IMR-90 (cell line): ENCODE measurements around the gene FAM110A. TPM values are rescaled to one million over a fixed set of nuclear protein-coding genes. Genes with fewer than 3 reads are reported as not detected.

Experiments used
- ATAC-seq: fragments of 200-7000 bp; cut with Tn5 transposase; 2 replicates; pipeline ENCODE4 v1.9.1; 2020; ENCODE audit warnings: low read depth, mild to moderate bottlenecking, moderate library complexity
- BruUV-seq: library from RNA; stranded (reverse); fragments of 400-500 nt; replicated peaks from 2 replicates; lab custom pipeline; 2021; lab: Mats Ljungman, UMichigan
- CTCF ChIA-PET: fragments of 300-600 bp; formaldehyde crosslinking; extraction: SDS; loops from one replicate; lab custom pipeline; 2021; ENCODE audit warnings: antibody characterized with exemption; lab: Yijun Ruan, JAX
- POLR2A ChIA-PET: fragments of 300-600 bp; sonication (Branson Sonifier 250); formaldehyde crosslinking; loops from one replicate; lab custom pipeline; 2022; ENCODE audit warnings: antibody characterized with exemption; ENCODE audit not compliant: unreplicated experiment; lab: Charles Lee
- DNase-seq: peaks from one replicate; pipeline ENCODE4 v3.0.0; 2013
- H2AFZ ChIP-seq: replicated peaks from 2 replicates; pipeline ENCODE3; 2013; ENCODE audit warnings: low read length, mild to moderate bottlenecking; ENCODE audit not compliant: poor library complexity
- H2AK5ac ChIP-seq: 2 replicates; pipeline ENCODE4 v1.6.1; 2013; ENCODE audit warnings: low read depth, low read length, inconsistent platforms
- H2AK9ac ChIP-seq: replicated peaks from 2 replicates; pipeline ENCODE3; 2013; ENCODE audit warnings: mild to moderate bottlenecking, low read depth, low read length, moderate library complexity; ENCODE audit not compliant: poor library complexity
- H2BK120ac ChIP-seq: 2 replicates; pipeline ENCODE4 v1.6.1; 2013; ENCODE audit warnings: low read depth, low read length, inconsistent platforms
- H2BK15ac ChIP-seq: 3 replicates; pipeline ENCODE4 v1.6.1; 2013; ENCODE audit warnings: low read depth, low read length, inconsistent platforms
- H2BK20ac ChIP-seq: 2 replicates; pipeline ENCODE4 v1.6.1; 2013; ENCODE audit warnings: low read depth, mild to moderate bottlenecking, inconsistent platforms, low read length, moderate library complexity
- H2BK5ac ChIP-seq: 2 replicates; pipeline ENCODE4 v1.6.1; 2013; ENCODE audit warnings: mild to moderate bottlenecking, low read depth, low read length, inconsistent platforms; ENCODE audit not compliant: poor library complexity, severe bottlenecking
- H3K14ac ChIP-seq: replicated peaks from 2 replicates; pipeline ENCODE4 v1.6.1; 2013; ENCODE audit warnings: low read depth, low read length, inconsistent platforms
- H3K18ac ChIP-seq: 2 replicates; pipeline ENCODE4 v1.6.1; 2013; ENCODE audit warnings: low read depth, low read length, control low read depth
- H3K23ac ChIP-seq: 2 replicates; pipeline ENCODE4 v1.6.1; 2013; ENCODE audit warnings: low read depth, low read length, inconsistent platforms
- H3K27ac ChIP-seq: 2 replicates; pipeline ENCODE4 v1.5.1; 2013; ENCODE audit warnings: mild to moderate bottlenecking, control low read depth, low read length; ENCODE audit not compliant: insufficient read depth
- H3K27me3 ChIP-seq: 2 replicates; pipeline ENCODE4 v1.6.1; 2013; ENCODE audit warnings: low read length; ENCODE audit not compliant: control insufficient read depth, insufficient read depth
- H3K36me3 ChIP-seq: 2 replicates; pipeline ENCODE4 v1.6.1; 2013; ENCODE audit warnings: low read length, mixed read lengths; ENCODE audit not compliant: control insufficient read depth, insufficient read depth
- H3K4ac ChIP-seq: 2 replicates; pipeline ENCODE4 v1.6.1; 2013; ENCODE audit warnings: low read depth, low read length, inconsistent platforms
- H3K4me1 ChIP-seq: 2 replicates; pipeline ENCODE4 v1.6.1; 2013; ENCODE audit warnings: low read length, mixed read lengths; ENCODE audit not compliant: control insufficient read depth, insufficient read depth
- H3K4me2 ChIP-seq: 2 replicates; pipeline ENCODE4 v1.6.1; 2013; ENCODE audit warnings: low read depth, mild to moderate bottlenecking, control low read depth, low read length, moderate library complexity
- H3K4me3 ChIP-seq: 2 replicates; pipeline ENCODE4 v1.5.1; 2013; ENCODE audit warnings: low read depth, mild to moderate bottlenecking, control low read depth, low read length, moderate library complexity; ENCODE audit not compliant: insufficient read depth
- H3K56ac ChIP-seq: 2 replicates; pipeline ENCODE4 v1.6.1; 2013; ENCODE audit warnings: low read length, inconsistent platforms; ENCODE audit not compliant: insufficient read depth; ENCODE audit errors: extremely low read depth
- H3K79me1 ChIP-seq, 2 experiments: 2 replicates each; pipeline ENCODE4 v1.6.1; 2013; ENCODE audit warnings: low read length in 2 of 2, inconsistent platforms in 1 of 2, low read depth in 1 of 2
- H3K9ac ChIP-seq: 2 replicates; pipeline ENCODE4 v1.6.1; 2013; ENCODE audit warnings: low read depth, low read length, control low read depth
- H3K9me1 ChIP-seq: 2 replicates; pipeline ENCODE4 v1.6.1; 2013; ENCODE audit warnings: low read length, inconsistent platforms; ENCODE audit not compliant: insufficient read depth
- H3K9me3 ChIP-seq: 2 replicates; pipeline ENCODE4 v1.6.1; 2013; ENCODE audit warnings: low read length; ENCODE audit not compliant: control insufficient read depth, insufficient read depth
- H4K20me1 ChIP-seq: 2 replicates; pipeline ENCODE4 v1.6.1; 2013; ENCODE audit warnings: low read length, inconsistent platforms; ENCODE audit not compliant: insufficient read depth
- H4K5ac ChIP-seq: 2 replicates; pipeline ENCODE4 v1.6.1; 2013; ENCODE audit warnings: mild to moderate bottlenecking, low read depth, low read length, control low read depth
- H4K8ac ChIP-seq, 2 experiments: 2 replicates each; pipeline ENCODE4 v1.6.1; 2013; ENCODE audit warnings: low read depth in 2 of 2, low read length in 2 of 2, control low read depth in 1 of 2, inconsistent platforms in 1 of 2
- H4K91ac ChIP-seq: 2 replicates; pipeline ENCODE4 v1.6.1; 2013; ENCODE audit warnings: low read depth, low read length, inconsistent platforms; ENCODE audit not compliant: insufficient read depth
- MAFK ChIP-seq: IDR thresholded peaks from 2 replicates; pipeline ENCODE4 v1.6.1; 2012; ENCODE audit warnings: low read depth, low read length, improper control_type of control experiment
- MAZ ChIP-seq: IDR thresholded peaks from 2 replicates; pipeline ENCODE4 v1.6.1; 2012; ENCODE audit warnings: low read depth, mild to moderate bottlenecking, low read length, improper control_type of control experiment, moderate library complexity, borderline replicate concordance
- MXI1 ChIP-seq: IDR thresholded peaks from 2 replicates; pipeline ENCODE4 v1.6.1; 2012; ENCODE audit warnings: low read depth, mild to moderate bottlenecking, low read length, moderate library complexity, borderline replicate concordance
- POLR2A ChIP-seq: IDR thresholded peaks from 2 replicates; pipeline ENCODE4 v1.6.1; 2012; ENCODE audit warnings: mild to moderate bottlenecking, low read depth, low read length
- WGBS, 2 experiments: methylation state at CpG; one replicate each; pipeline versions ENCODE4 v1.1.5 to v1.1.7; 2013; ENCODE audit warnings: missing lambda C conversion rate in 2 of 2; ENCODE audit not compliant: insufficient read length in 1 of 2; ENCODE audit errors: extremely low coverage in 2 of 2; 5-methylcytosine and 5-hydroxymethylcytosine counted together
- dilution Hi-C: fragments of 300-500 bp; cut with HindIII; formaldehyde crosslinking; loops from one replicate; pipeline ENCODE4 v1.14.3; 2018; ENCODE audit warnings: low sequenced_read_pairs; ENCODE audit not compliant: unreplicated experiment
- in situ Hi-C: fragments of 300-500 bp; cut with MboI; formaldehyde crosslinking; loops from 3 replicates; pipeline ENCODE4 v1.14.3; 2019; ENCODE audit warnings: low sequenced_read_pairs, inconsistent platforms, mixed read lengths
- intact Hi-C: fragments of 100-400 bp; cut with micrococcal nuclease; formaldehyde crosslinking; loops from 2 replicates; pipeline ENCODE4 v1.10.0; 2022
- polyA plus RNA-seq, 3 experiments: library from polyadenylated mRNA; depleted of rRNA; stranded (reverse); fragments of >200 nt; gene quantifications; 2 replicates each; pipeline ENCODE4 v1.2.3, GENCODE V29; 2012; ENCODE audit warnings: low replicate concordance in 1 of 3
- total RNA-seq: library from RNA; depleted of rRNA; stranded (reverse); fragments of >200 nt; gene quantifications from 2 replicates; pipeline ENCODE4 v1.2.3, GENCODE V29; 2012
- TF ChIP-seq, protein P1 (sequence below): fragments of 150-350 bp; IDR thresholded peaks from 2 replicates; pipeline ENCODE4 v1.6.1; 2017; ENCODE audit warnings: mild to moderate bottlenecking, antibody characterized with exemption, low read length, low read depth

The FAM110A gene
- total and polyA plus RNA-seq, 2 of the 4 experiments (the other 2 are of a cell fraction) = 0.36 to 3.6 TPM

GRCh38 chr20:877814-878213 lies 44.3 kb downstream of the FAM110A start:
- Histone ChIP-seq H2BK20ac (no peak overlapping the region), H2BK15ac (no peak overlapping the region), H3K79me1 (no peaks in the 10 kb centered on the region), H2BK120ac (no peak overlapping the region), H4K20me1 (no peaks in the 10 kb centered on the region), H3K23ac (no peak overlapping the region), H3K14ac (no peak overlapping the region), H3K56ac (no peak overlapping the region), H3K36me3 (no peaks in the 10 kb centered on the region), H2BK5ac (no peak overlapping the region), H3K4me3 (no peak overlapping the region), H2AK5ac (no peak overlapping the region), H3K27me3 (no peaks in the 10 kb centered on the region; the same call in 1 of the 2 replicates), H3K9me3 (no peaks in the 10 kb centered on the region), H3K18ac (no peak overlapping the region), H4K91ac (no peak overlapping the region), H3K4me1 (no peaks in the 10 kb centered on the region), H4K8ac (no peak overlapping the region), H3K4ac (no peak overlapping the region), H2AFZ (no peak overlapping the region), H4K5ac (no peak overlapping the region), H2AK9ac (no peak overlapping the region), H3K27ac (no peak overlapping the region), H3K9me1 (0 out of 2 replicates have a peak, but pooled peaks cover 2% of the 10 kb centered on the region), H3K4me2 (no peak overlapping the region), H3K9ac (no peak overlapping the region)
- WGBS, 2 experiments = 60% methylated on average over 1 of the region's 7 CpGs; no CpG with 5 or more reads in 1 of the 2 experiments
- TF ChIP-seq MAFK (no peak), MXI1 (no peak), POLR2A (no peak), MAZ (no peak)
- TF ChIP-seq, protein P1, sequence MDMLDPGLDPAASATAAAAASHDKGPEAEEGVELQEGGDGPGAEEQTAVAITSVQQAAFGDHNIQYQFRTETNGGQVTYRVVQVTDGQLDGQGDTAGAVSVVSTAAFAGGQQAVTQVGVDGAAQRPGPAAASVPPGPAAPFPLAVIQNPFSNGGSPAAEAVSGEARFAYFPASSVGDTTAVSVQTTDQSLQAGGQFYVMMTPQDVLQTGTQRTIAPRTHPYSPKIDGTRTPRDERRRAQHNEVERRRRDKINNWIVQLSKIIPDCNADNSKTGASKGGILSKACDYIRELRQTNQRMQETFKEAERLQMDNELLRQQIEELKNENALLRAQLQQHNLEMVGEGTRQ = no peak
- CTCF ChIA-PET = interaction anchor here (0.8 kb wide), 1 partner anchor 16 kb away, joined by 3 read pairs; no protein-coding TSS in a partner anchor
- POLR2A ChIA-PET = no interaction called here
- in situ Hi-C loops (no loop called here), intact Hi-C loops (no loop called here), dilution Hi-C loops (no loop called here)
- ATAC-seq = no peak
- DNase-seq = no peak
- no TSS peak for BruUV-seq
